ENCODE measurements around the gene PIP4K2A. TPM values are rescaled to one million over a fixed set of nuclear protein-coding genes. Genes with fewer than 3 reads are reported as not detected.

PIP4K2A gene
- total and polyA plus RNA-seq, 2 of the 13 experiments (the other 11 are each of a cell fraction or from before 2014, with no cell fraction given): 9.1 to 22.6 TPM

GRCh38 chr10:22673091-22673392 lies 41.3 kb downstream of the PIP4K2A start (continued):
- TF ChIP-seq ZFP91 (CRISPR knock-in tag; IDR thresholded peaks at IDR 0.05; ENCODE audit: borderline replicate concordance) (no peak), HOXD1 (CRISPR knock-in tag; IDR thresholded peaks at IDR 0.05) (no peak)

- Histone ChIP-seq H3K79me2 (ENCODE audit: insufficient read depth, low read length) (peaks cover 35% of the 10 kb centered on the region), H2AFZ (ENCODE audit: low read length) (no peak overlapping the region), H3K27me3 (ENCODE audit: control insufficient read depth in 1 of 2, insufficient read depth in 2 of 2, low read length in 2 of 2) (no peaks in the 10 kb centered on the region), H3K9ac (ENCODE audit: insufficient read depth, low read depth, low read length) (no peak overlapping the region), H3K36me3 (replicated peaks in 1 of 2; ENCODE audit: control insufficient read depth in 1 of 2, insufficient read depth in 2 of 2, low read length in 2 of 2) (no peaks in the 10 kb centered on the region), H3K4me3 (replicated peaks in 1 of 3; ENCODE audit: insufficient read depth in 1 of 3, low read depth in 2 of 3, low read length in 3 of 3) (no peak overlapping the region), H3K4me1 (ENCODE audit: insufficient read depth, low read length) (peaks cover 29% of the 10 kb centered on the region), H3K9me3 (ENCODE audit: low read length) (no peaks in the 10 kb centered on the region), H4K20me1 (ENCODE audit: insufficient read depth, low read length) (no peaks in the 10 kb centered on the region), H3K4me2 (ENCODE audit: low read depth, low read length) (no peak overlapping the region), H3K27ac (ENCODE audit: extremely low read length, insufficient read depth, low read length) (no peak overlapping the region)
- BruUV-seq (replicated peaks): no TSS peak
- FAIRE-seq: no peak
- CTCF ChIA-PET (ENCODE audit: low intra/inter-chr PET ratio, low total read pairs): no interaction called here
- intact Hi-C loops (cut with micrococcal nuclease; ENCODE audit: unreplicated experiment) (no loop called here), in situ Hi-C loops (cut with HindIII; ENCODE audit: extremely low pct_ligation_motif_present, low pct_unique_long_range_greater_than_20kb) (no loop called here)
- POLR2A ChIA-PET: no interaction called here
- WGBS (ENCODE audit: low lambda C conversion rate): 91% methylated on average over 7 of the region's 7 CpGs
- ATAC-seq: no peak
- DNase-seq (ENCODE audit: low spot score): no peak
- TF ChIP-seq USF2 (IDR thresholded peaks at IDR 0.05; ENCODE audit: low read depth, low read length): no peak
- no peak for TF ChIP-seq USF2 (CRISPR knock-in tag; IDR thresholded peaks at IDR 0.05; ENCODE audit: borderline replicate concordance)
- TF ChIP-seq ZNF609 (CRISPR knock-in tag; IDR thresholded peaks at IDR 0.05; ENCODE audit: borderline replicate concordance): no peak
- TF ChIP-seq ETV5 (CRISPR knock-in tag; IDR thresholded peaks at IDR 0.05; ENCODE audit: borderline replicate concordance): no peak
- TF ChIP-seq ZNF34 (CRISPR knock-in tag; IDR thresholded peaks at IDR 0.05; ENCODE audit: borderline replicate concordance): no peak
- no peak for TF ChIP-seq ZFP1 (CRISPR knock-in tag; IDR thresholded peaks at IDR 0.05)
- no peak for TF ChIP-seq THAP8 (CRISPR knock-in tag; IDR thresholded peaks at IDR 0.05; ENCODE audit: borderline replicate concordance)
- no peak for TF ChIP-seq DR1 (CRISPR knock-in tag; IDR thresholded peaks at IDR 0.05)
Measured at GRCh38 chr10:22672319-22673090, 41.9 kb downstream of the PIP4K2A start.
